ENCODE results near the gene PROZ.
A peak's percentile ranks its signal among the peaks of the same experiment; 100 is the strongest.

Gene PROZ

DNA sequence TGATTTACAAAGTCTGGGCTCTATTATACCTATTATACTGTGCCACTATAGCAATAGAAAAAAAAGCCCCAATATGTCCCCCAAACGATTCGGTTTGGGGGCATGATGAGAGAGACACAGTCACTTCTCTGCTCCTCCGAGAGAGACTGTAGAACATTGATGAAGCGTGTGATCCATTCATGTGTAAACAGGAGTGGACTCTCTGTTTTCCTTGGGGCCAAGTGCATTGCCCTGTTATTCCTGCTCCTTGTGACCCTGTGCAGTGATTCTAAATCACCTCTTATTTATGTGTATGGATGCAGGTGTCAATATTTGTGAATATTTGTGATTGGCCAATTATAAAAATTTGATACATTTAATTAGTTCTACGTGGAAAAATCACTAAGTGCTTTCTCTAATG, 18.9 kb upstream of the PROZ start:
- no peak for DNase-seq

DNA sequence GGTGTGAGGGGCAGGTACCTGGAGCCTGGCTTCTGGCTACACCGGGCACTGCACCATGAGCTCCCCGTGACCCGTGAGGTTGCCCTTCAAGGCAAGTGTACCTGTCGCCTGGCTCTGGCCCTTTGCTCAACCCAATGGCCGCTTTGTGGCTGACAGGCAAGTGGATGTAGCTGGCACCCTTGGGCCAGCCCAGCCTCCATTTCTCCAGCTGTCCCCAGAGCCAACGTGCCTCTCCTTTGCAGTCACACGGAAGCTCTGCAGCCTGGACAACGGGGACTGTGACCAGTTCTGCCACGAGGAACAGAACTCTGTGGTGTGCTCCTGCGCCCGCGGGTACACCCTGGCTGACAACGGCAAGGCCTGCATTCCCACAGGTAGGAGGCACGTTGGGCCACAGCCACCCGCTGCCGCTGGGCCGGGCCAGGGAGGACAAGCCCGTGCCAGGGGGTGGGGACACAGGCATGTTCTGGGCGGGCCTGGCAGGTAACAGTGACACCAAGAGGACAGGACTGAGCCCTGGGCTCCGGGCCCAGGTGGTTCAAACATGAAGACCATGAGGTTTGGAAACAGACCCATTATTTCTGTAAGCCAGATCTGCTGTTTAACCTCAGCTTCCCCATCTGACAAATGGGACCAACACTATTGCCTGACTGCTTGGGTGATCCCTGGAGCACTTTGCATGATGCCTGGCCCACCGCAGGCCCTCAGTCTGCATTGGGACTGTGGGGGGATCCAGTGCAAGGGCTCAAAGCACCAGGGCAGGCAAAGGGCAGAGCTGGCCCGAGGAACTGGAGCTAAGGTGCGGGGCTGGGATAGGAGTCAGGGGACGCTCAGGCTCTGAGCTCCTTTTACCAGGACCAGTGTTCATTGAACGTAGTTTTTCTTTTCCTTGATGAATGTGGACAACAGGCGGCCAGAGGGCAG, 17.5 kb upstream of the PROZ start:
- no peak for DNase-seq

DNA sequence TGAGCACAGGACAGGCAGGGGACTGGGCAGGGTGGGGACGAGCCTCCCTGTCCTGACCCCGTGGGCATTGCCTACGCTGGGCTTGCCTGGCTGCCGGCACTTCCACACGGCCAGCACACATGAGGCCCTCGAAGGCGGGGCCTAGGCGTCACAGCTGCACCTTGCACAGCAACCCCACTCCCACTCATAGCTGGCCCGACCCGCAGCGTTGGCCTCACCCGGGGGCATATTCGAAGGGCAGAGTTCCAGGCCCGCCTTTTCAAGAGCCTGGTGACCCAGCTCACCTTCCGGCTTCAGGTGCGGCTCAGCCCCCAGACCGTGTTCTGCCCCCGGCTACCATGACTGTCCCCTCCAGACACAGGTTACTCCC, 16.9 kb upstream of the PROZ start:
- no peak for DNase-seq

DNA sequence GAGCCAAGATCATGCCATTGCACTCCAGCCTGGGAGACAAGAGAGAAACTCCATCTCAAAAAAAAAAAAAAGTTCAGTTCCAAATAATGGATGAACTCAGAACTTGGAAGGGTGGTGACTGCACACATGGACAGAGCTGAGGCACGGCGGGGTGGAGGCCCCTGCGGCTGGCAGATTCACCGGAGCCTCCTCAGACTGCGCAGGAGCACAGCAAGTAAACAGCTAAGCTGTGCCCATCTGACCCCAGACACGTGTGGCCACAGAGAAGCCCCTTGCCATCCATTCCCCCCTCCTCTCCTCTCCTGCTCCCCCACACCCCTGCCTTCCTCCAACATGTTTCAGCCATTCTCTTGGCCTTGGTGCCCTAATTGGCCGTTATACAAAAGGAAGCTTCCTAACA, 15.6 kb upstream of the PROZ start:
- DNase-seq = no peak

DNA sequence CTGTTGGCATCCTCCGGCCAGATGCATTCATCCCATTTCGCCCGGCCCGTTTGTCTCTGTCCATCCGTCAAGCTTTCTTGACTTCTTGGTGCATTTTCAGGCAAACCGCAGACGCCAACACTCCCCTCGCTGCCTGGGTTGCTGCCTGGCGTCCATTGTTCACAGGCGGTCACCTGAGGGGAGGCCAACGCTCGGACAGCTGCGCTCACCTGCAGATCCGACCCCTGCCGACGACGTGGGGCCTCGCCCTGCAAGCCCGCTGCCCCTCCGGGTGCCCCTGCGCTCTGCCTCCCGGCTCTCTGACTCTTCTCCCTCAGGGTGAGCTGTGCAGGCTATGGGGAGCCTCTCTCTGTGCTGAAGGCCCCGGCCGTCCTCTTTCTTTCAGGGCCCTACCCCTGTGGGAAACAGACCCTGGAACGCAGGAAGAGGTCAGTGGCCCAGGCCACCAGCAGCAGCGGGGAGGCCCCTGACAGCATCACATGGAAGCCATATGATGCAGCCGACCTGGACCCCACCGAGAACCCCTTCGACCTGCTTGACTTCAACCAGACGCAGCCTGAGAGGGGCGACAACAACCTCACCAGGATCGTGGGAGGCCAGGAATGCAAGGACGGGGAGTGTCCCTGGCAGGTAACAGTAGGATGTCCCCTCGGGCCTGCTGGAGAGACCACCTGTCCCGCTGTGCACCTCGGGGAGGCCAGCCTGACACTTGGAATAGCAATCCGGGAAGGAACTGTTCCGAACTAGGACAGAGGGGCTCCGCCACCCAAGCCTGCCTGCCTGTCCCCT, 14.8 kb upstream of the PROZ start:
- DNase-seq = no peak

DNA sequence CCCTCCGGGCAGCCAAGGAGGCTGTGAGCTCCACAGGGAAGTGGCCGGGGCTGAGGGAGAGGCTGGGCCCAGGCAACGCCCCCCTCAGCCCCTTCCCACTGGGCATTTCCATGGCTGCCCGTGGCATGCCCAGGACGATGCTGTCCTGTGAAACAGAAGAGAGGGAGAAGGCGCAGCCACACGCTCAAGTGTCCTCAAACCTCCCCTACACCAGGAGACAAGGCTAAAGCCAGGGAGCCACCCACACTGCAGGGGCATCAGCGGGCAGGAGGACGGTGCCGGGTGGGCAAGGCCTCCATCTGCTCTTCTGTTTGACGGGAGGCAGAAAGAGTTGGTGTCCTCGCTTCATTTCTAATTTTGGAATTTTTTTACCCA, 14.2 kb upstream of the PROZ start:
- no peak for DNase-seq

DNA sequence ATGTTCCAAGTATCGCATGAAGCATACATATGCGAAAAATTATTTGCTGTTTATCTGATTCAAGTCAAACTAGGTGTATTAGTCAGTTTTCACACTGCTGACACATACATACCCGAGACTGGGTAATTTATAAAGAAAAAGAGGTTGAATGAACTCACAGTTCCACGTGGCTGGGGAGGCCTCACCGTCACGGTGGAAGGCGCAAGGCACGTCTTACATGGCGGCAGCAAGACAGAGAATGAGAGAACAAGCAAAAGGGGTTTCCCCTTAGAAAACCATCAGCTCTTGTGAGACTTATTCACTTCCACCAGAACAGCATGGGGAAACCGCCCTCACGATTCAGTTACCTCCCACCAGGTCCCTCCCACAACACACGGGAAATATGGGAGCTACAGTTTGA, 13.0 kb upstream of the PROZ start:
- no peak for DNase-seq

DNA sequence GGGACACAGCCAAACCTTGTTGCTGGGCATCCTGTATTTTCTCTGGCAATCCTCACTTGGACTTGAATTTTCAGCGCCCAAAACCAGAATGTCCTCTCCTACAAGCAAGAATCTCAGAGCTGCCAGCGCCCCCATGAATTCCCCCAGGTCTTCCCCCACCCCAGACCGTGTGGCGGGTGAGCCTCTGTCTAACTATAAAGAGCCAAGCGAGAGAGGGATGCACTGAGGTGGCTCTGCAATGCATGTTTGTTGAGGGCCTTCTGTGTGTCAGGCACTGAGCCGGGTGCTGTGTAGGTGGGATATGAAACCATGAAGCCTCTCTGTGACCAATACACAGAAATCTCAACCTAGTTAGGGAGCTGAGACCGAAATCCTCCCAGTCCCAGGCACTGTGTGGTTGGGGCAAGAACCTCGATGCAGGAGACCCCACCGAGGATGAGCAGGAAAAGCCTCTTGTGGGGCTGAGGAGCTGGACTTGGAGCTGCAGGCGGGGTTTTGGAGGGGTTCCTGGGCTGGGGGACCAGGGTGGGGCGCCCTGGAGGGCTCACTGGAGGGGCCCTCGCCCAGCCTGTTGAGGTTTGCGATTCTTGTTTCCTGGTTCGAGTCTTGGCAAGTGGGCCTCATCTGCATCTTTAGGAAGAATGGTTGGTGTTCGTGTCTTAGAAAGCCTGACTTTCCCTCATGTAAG, 12.4 kb upstream of the PROZ start:
- DNase-seq = no peak

DNA sequence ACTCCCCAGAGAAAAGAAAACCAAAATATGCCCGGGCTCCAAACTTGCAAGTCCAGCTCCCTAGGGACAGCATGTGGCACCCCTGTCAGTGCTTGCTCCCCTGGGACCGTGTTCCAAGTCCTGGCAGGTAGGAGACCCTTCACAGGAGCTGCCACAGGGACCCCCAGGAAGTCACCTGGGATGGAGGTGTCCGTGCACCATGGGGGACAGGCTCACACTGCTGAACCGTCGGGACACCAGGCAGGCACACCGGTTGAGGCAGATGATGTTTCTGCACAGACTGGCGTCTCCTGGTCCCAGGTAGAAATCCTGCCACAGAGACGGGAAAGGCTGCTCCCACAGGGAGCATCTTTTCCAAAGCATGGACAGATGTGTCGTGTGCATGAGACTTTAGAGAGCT, 11.7 kb upstream of the PROZ start:
- DNase-seq = no peak

DNA sequence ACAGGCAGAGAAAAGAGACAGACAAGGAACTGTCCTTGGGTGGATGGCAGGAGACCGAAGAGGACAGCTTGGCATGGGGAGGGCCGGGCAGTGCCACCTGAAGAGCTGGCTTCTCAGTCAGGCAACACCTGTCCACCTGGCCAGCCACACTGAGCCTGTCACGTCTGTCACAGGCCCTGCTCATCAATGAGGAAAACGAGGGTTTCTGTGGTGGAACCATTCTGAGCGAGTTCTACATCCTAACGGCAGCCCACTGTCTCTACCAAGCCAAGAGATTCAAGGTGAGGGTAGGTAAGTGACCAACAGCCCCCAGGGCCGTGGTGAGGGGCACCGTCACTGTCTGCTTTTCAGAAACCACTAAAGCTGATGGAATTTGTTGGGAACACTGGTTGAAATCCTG, 11.2 kb upstream of the PROZ start:
- DNase-seq = no peak

DNA sequence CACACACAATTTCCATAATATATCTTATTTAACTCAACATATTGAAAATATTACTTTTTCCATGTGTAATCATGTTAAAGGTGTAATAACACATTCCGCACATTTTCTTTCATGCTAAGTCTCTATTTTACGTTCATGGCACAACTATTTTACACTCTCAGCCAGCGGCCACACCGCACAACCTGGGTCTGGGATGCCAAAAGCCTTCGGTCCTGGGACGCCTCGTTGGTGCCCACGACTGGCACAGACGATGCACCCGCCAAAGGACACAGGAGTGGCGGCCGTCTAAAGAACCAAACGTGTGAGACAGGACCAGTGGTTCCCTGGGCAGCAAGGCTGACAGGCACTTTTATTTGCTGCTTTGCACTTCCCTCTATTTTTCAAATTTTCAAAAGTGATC, 10.0 kb upstream of the PROZ start:
- no peak for DNase-seq

DNA sequence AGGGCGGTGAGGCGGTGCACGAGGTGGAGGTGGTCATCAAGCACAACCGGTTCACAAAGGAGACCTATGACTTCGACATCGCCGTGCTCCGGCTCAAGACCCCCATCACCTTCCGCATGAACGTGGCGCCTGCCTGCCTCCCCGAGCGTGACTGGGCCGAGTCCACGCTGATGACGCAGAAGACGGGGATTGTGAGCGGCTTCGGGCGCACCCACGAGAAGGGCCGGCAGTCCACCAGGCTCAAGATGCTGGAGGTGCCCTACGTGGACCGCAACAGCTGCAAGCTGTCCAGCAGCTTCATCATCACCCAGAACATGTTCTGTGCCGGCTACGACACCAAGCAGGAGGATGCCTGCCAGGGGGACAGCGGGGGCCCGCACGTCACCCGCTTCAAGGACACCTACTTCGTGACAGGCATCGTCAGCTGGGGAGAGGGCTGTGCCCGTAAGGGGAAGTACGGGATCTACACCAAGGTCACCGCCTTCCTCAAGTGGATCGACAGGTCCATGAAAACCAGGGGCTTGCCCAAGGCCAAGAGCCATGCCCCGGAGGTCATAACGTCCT, 9.4 kb upstream of the PROZ start:
- DNase-seq = no peak

DNA sequence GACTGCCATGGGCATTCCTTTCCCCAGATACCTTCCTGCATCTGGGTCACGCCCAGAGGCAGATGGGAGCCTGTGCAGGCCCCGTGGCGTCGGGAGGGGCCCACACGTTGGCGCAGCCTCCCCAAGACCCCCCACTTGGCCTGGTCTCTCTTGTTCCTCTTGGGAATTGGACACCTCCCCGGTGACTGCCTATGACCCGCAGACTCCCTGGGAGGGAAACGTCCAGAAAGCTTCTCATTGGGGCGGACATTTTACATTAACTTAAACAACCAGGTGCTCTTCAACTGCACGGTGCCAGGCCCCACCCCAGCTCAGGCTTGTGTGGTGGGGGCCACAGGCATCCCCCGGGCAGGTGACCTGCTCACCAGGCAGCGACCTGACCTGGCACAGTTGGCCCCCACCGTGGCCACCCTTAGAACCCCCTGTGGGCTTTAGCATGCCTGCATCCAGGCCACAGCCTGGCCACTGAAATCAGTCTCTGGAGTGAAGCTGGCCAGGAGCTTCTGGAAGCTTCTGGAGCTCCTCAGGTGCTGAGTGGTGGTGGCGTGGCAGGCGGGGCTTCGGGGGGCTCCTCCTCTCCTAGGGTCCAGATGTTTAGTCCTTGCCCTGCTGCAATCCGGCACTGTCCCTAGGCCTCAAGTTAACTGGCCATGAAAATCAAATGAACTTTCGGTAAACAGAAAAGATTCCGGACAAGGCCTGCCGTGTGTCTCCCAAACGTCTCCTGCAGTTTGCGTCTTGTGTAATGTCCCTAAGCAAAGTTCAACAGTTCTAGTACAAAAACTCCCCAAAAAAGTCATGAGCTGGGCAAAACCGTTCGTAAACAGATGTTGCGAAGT, 8.5 kb upstream of the PROZ start:
- DNase-seq = no peak

DNA sequence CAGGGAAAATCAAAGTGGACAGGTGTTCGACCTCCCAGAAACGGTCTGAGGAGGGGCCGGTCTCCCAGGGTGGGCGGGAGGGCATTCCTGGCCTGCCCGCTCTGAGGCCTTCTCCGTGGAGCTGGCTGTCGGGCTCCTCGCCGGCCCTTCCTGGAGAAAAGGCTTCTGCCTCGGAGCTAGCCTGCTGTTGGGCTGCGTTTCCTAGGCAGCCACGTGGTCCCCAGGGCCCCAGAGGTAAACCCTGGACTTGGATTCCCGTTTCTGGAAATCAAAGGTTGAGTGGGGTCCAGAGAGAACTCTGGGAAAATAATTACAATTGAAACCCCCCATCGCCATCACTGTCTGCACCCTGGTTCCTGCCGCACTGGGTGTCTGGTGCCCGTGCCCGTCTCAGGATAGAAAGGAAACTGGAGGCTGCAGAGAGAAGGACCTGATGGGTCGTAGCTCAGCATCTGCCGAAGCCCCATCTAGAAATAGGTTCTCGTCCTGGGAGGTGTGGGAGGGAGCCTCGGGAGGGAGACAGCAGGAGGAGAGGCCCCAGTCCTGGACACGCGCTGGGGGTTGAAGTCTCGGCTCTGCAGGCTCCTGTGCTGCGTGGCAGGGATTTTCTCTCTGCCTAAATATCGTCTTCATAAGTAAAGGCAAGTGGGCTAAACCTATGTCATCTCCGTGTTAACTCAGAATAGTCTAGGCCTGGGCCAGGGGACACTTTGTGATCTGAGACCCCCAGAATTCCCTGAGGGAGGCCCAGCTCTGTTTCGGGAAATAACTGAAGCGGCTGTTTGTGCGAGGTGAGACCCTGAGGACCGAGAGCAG, 7.7 kb upstream of the PROZ start:
- no peak for DNase-seq

DNA sequence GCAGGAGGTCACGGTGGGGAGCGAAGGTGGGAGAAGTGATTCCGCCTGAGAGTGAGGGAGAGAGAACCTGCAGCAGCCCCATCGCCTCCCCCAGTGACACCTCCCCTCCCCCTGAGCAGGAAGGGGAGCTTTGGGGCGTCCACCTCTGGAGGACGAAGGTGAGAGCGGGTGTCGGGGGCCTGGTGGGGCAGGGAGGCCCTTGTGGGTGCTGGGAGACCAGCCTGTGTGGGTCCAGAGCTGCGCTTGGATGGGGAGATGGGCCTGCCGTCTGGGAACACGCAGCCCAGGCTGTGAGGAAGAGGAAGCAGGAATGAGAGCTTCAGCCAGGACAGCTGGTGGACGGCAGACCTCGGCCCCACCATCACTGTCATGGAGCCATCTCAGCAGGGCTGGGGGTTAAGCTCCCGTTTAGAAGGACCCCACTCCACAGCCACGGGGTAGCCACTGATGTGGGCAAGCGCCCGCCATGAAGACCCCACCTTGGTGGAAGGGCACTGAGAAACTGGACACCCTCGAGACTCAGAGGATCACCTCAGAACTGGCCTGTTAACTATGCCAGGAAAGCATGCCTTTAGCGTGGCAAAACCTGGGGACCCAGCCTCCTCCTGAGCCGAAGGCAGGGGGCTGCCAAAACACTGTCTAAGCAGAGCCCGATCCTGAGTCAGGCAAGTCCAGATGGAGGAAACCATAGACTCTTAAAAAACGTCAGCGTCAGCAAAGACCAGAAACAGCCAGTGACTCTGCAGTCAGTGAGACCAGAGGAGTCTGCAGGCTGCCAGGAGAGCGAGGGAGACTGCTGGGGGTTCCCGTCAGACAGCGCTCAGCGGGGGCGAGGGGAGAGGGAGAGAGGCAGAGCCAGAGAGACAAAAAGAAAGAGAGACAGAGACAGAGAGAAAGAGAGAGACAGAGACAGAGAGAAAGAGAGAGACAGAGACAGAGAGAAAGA, 6.4 kb upstream of the PROZ start:
- DNase-seq = peak in 5 of 56 donors; percentile 6 to 30 (median 23)

DNA sequence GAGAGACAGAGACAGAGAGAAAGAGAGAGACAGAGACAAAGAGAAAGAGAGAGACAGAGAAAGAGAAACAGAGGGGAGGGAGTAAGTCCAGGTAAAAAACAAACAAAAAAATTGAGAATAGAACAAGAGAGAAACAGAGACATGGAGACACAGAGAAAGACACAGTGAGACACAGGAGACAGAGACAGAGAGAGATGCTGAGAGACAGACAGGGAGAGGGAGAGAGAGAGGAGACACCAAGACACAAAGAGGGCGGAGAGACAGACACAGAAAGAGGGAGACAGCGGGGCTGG, 5.8 kb upstream of the PROZ start:
- no peak for DNase-seq

DNA sequence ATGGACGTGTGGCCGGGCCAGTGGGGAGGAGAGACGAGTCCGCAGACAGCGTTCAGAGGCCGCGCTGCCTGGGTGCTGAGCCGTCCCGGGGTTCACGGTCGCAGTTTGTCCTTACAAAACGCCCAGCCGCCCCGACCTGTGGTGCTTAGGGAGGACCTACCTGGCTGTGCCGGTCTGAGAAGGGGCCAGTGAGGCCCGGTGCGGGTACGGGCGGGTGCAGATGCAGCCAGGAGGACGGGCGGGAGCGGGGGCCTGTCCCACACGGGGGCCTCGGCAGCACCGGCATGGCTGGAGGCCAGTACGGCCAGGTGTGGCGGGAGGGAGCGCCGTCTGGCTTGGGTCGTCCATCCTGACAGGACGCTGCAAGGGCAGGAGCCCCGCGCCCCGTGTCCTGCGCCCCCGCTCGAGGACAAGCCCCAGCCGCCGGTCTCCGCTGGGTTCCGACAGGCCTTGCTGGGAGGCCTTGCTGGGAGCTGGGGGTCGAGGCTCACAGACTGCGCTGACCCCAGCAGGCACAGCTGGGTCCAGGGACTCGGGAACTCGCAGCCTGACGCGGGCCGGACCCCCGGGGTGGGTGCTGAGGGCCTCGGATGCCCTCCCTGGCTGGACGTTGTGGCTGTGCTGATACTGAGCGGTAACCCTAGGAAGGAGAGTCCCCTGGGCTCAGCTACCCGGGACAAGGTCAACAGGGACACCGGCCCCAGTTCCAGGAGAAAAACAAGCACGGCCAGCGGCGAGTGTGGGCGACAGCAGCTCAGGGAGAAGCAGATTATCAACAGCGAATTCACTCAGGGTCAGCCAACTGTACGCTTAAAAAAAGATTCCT, 5.3 kb upstream of the PROZ start:
- peak in 18 of 56 donors; percentile 22 to 68 (median 48) for DNase-seq

All from amygdala (tissue), 56 donors.